NCI-H82 treated with DMSO at 0.1 percent for 48 hours (cell line): ENCODE measurements around the gene XPA.
"Not testable (repeated sequence)": the region's sequence is repeated elsewhere in the genome, so short reads cannot be mapped to it uniquely, and the experiment has no call there.

Experiments used
- DNase-seq: peaks from one replicate; lab custom pipeline; 2025; ENCODE audit not compliant: unreplicated experiment; lab: John Stamatoyannopoulos, UW

The XPA gene

DNA sequence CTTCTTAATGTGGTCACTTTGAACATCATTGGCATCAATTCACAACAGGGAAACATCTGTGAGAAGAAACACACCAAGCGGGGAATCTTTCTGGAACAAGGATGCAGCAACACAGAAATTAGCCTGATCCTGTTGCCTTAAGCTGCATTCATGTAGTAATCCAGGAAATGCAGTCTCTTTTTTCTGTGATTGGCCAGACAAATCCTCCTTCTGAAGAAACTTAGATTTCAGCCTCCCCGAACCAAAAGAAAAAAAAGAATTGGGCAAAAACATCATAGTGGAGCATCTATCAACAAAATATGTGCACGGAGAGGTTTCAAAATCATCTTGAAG is 7.2 kb upstream of the XPA start:
- no peak for DNase-seq

DNA sequence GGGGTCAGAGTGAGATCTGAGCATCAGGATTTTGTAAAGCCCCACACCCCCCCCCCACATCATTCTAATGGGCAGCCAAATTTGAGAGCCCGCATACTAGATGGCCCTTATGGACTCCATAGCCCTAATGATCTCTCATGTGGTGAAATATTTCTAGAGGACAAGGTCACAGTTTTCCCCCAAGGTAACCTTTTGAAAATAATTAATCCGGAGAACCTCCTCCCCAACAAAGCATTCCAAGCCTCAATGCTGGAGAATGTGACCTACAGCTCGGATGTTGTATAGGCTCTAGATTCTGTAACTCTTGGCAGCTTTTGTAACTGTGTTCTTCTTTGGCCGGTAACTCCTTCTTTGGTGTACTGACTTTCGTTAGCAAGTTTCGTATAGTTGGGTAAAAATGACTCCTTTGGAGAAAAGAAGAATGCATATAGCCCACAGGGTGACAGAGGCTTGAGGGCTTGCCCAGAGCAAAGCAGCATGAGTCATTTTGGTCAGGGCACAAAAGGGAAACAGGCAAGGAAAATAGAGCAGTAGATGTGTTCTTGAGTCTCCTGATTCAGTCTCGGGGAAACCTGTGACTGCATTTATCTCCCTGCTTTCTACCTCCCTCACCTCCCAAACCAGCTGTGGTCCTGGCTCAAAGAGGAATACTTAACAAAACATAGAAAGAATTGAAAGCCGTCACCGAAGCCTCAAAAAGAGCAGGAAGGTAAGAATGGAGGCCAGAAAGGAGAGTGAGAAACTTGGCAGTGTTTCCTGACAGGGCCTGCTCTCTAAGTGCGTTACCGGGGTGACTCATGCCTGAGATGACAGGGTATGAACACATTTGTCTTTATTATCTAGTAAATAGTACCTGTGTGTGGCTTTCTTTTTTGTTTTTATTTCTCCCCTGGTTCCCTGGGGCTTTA is 6.6 kb upstream of the XPA start:
- no peak for DNase-seq

DNA sequence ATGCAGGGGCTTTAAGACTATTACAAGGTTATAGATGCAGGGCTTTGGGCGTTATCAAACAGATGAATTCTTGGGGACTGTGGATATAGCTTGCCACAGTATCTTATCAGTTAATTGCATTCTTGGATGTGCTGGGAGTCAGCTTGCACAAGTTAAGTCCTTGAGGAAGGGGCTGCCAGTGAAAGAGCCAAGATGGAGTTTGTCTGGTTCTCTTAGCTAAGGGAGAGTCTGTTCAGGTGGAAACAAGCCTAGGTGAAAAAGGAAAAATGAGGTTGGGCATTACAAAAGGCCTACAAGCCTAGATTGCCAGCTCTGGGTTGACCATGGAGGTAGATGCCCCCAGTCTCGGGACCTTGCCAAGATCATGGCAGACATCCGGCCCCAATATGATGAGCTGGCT is 2.7 kb upstream of the XPA start:
- DNase-seq = not testable (repeated sequence)

DNA sequence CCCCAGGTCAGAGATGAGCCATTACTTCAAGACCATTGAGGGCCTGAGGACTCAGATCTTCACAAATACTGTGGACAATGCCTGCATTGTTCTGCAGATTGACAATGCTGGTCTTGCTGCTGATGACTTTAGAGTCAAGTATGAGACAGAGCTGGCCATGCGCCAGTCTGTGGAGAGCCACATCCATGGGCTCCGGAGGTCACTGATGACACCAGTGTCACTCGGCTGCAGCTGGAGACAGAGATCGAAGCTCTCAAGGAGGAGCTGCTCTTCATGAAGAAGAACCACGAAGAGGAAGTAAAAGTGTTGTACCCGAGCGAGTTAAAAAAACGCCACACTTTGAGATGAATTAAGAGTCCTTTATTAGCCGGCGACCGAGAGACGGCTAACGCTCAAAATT is 2.1 kb upstream of the XPA start:
- not testable (repeated sequence) for DNase-seq

DNA sequence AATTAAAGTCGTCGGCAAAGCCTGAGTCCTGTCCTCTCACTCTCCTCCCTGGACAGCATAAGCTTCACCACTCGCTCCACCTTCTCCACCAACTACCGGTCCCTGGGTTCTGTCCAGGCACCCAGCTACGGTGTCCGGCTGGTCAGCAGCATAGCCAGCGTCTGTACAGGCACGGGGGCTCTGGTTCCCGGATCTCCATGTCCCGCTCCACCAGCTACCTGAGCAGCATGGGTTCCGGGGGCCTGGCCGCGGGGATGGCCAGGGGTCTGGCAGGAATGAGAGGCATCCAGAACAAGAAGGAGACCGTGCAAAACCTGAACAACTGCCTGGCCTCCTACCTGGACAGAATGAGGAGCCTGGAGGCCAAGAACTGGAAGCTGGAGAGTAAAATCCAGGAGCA is 1.7 kb upstream of the XPA start:
- DNase-seq = no peak

DNA sequence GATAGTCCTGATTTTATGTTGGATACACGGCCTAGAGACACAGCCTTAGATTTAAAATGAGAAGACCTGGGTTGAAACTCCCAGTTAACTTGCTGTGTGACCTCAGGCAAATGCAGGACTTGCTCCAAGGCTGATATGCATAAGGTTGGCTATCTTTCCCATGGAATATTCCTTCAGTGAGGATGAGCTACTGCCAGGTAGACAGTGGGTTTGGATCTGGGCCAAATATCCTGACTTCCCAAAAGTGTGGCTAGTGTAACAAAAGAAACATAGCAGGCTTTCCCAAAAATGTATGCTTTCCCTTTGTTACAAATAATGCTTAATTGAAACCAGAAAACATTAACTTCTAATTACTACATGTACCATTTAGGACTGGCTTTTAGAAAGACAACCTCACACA is 697 bp upstream of the XPA start:
- no peak for DNase-seq

DNA sequence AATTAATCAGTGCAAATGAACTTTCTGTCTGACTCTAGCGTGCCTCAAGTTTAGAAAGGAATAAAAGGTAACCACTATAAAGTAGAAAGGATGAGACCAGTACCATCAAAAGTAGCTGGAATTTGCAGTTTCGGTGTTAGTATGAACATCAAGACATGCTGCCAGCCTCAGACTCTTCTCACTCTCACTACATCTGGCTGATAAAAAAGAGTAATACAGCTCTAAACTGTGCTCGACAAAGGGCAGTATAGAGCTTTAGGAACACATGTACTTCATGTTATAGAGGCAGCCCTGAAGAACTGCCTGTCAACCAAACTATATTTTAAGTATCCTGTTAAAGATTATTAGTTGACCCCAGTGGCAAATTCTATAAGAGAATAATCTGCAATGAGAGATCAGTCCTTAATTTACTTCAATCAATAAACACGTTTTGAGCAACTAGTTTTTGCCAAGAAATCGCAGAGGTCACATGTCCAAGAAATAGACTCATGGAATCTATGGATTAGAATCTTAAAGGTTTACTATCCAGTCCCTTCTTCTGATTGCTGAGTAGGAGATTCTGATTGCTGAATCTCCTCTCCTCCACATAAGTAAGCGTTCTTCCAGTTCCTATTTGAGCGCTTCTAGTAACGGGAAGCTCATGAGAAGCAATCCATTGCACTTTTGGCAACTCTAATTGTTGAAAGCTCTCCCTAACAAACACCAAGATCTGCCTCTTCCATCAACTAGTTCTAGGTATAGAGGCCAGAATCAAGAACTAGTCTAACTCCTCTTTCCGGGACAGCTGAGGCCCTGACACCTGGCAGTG is 941 bp downstream of the XPA start:
- peak; percentile 8 for DNase-seq

DNA sequence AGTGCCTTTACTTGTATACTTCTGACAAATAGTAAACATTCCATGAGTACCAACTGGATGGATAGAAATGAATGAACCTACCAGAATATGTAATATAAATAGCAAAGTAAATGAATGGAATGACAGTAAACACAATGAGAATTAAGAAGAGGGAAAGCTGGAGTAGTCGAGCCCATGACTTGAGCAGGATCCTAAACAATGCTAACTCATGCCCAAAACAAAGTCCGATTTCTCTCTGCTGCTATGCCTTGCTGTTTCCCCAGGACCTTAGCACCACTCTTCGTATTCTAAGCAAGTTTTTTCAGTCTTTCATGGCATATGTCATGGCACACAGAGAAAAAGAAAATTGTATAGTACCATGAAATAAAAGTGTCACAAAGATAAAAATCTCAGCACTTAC is 1.8 kb downstream of the XPA start:
- no peak for DNase-seq

DNA sequence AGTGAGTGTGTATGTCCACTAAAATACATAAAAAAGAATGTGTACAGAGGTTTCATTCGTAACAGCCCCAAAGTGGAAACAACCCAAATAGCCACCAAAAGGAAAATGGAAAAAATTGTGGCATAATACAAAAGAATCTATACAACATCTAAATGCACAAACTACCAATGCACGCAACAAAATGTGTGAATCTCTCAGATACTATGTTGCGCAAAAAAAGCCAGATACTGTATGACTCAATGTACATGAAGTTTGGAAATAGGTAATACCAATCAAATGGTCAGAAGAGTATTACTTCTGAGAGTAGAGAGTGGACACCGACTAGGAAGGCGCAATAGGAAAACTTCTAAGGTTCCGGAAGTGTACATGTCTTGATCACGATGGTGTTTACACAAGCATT is 2.4 kb downstream of the XPA start:
- no peak for DNase-seq

DNA sequence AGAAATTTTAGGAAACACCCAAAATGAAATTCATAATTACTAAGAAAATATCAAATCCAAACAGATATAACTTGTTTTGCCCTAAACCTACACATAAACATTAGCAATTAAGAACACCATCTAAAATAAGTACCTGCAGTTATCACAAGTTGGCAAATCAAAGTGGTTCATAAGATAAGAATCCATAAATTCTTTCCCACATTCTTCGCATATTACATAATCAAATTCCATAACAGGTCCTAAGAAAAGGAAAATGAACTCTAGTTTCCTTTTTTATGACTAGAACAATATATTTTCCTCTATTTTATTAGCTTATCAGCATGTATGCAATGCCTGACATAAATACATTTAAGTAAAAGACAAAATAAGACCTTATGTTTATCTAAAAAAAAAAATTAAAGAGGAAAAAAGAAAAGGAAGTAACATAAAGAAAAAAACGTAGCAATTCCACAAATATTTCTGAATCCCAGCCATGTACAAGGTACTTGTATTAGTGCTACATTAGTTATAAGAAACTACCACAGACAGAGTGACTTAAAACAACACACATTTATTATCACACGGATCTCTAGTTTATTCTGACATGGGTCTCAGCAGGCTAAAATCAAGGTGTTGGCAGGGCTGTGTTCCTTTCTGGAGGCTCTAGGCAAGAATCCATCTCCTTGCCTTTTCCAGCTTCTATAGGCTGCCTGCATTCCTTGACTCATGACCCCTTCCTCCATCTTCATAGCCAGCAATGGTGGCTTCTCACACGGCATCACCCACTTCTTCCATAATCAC is 7.5 kb downstream of the XPA start:
- no peak for DNase-seq

DNA sequence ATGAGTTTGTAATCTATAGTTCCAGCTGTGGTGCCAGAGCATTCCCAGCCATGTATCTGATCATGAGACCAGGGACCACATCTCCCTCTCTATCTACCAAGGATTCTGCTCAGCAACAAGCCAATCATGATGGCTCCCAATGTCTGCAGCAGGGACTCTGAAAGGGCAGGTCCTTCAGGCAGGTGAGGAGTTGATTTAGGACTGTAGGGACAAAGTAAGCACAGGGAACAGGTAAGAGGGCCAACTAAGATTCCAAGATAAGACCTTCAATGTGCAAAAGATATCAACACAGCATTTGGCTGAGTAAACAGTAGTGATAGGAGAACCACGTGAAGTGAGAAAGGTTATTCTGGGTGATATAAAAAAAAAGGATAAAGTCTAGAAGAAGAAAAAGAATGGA is 8.5 kb downstream of the XPA start:
- no peak for DNase-seq

DNA sequence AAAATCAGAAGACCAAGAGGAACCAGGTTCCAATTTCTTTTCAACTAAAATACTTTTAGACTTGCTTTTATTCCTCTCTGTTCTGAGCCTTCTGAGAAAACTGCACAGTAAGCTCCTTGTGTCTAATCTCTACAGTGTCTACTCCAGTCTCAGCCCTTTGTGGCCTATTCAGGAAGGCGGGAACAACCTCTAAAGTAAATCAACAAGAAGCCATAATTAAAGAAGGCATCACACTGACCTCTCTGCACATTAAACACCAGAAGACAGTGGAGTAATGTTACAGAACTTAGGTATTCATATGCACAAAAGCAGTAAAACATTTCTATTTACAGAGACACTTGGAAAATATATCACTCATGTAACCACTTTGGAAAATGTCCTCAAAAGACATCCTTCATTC is 14.9 kb downstream of the XPA start:
- DNase-seq = no peak

DNA sequence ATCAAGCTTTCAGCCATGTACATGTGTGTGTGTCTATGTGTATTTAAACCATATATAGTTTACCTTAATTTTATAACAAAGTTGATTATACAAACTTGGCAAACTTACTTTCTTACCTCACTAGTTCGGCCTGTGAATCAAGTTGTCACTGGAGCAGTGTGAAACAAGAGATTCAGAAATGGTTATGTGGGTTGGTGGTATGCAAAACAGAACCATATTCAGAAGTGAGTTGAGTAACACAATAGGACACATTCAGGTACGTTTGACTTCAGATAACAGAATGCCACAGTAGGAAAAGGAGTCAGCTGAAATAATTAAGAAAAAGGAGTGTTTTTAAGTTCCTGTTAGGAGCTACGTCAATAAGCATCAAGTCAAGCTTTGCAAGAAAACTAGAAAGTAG is 21.5 kb downstream of the XPA start:
- DNase-seq = no peak

DNA sequence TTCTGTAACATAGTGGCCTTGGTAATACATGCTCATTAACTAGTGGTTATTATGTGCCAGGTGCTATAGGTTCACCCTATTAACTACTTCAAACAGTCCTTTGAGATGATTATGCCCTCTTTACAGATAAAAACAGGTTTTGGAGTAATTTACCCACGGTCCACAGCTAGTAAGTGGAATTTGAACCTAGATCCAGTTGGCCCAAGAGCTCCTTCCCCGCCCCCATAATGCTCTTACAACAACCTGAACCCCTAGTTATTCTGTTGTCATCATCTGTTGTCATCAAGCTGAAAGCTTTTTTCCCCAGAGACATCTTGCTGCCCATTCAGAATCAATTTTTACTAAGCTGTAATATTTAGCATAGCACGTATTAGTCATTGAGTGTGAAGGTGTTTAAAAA is 23.2 kb downstream of the XPA start:
- DNase-seq = no peak

DNA sequence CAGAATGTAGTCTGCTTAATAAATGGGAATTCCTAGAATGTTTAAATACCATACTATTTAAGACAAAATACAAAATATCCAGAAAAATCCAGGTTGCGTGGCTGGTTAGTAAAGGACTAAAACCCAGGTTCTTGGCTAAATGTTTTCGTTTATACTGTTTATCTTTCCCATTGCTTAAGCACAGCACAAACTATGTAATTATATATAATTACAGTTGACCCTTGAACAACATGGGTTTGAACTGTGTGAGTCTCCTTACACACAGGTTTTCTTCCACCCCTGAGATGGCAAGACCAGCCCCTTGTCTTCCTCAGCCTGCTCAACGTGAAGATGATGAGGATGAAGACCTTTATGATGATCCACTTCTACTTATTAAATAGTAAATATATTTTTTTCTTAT is 24.7 kb downstream of the XPA start:
- no peak for DNase-seq

DNA sequence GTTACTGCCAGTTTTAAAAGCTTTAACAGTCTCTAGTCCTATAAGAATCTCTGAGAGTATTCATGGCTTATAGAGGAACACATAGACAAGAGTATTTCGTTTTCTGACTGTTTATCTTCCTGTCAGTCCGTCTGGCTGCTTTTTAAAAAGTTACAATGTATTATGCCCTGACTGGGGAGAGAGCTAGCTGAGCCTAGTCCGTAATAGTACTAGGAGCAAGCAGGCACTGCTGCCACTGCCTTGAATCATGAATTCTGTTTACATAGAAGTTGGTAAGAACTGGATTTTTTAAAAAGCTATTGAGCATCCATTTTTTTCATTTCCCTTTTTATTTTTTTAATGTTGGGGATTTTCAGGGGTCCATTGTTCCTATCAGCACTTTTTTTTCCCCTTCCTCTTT is 26.6 kb downstream of the XPA start:
- DNase-seq = no peak

DNA sequence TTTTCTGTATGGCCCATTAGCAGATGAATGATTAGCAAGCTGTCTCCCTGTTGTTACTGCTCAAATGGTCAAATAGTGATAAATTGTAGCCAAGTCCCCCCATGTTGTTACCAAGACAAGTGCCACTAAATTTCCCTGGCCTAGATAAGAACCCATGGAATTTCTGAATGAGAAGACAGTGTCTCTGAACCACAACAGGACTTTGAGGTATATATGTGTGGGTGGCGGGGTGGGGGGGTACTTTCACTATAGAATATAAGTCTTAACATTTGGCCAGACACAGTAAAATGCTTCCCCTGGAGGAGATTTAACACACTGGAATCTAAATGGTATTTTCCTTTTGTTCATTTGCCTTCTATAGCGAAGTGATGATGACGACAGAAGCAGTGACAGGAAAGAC is 28.7 kb downstream of the XPA start:
- DNase-seq = no peak

DNA sequence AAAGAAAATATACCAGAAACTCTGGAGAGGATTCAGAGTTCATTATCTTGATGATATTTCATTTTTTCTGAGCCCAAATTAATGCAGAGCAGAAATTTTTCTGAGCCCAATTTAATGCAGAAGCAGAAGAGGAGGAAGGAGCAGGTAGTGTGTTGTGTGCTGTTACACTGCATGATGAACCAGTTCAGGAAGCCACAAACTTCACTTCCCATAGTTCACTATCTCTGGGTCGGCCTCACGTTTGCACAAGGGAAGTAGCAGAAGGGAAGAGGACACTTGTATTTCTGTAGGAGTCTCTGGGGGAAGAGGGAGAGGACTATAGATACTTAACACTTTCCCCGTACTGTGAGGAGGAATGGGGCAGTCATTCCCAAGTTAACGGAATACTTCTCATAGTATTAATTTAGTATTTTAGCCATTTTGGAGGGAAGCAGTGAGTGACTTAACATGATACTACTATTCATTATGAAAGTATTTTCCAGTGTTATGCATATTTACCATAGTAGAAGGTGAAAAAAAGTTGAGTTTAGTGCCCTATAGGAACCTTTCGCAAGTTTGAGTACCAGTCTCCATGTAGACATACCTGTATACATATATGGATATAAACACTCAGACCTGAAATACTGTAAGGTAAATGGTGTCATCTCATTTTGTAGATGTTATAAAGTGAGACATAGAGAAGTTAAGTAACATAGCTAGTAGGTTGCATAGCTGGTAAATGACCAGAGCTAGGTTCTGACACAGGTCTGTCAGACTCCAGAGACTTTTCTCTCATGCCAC is 30.0 kb downstream of the XPA start:
- DNase-seq = no peak

DNA sequence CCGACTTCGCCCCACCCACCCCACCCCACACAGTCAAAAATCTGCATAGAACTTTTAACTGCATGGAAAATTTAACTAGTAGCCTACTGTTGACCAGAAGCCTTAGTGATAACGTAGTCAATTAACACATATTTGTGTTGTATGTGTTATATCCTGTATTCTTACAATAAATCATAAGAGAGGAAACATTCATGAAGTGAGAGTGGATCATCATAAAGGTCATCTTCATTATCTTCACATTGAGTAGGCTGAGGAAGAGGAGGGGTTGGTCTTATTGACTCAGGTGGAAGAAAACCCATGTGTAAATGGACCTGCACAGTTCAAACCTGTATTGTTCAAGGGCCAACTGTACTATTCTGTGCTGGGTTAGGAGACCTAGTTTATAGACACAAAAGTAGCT is 31.4 kb downstream of the XPA start:
- no peak for DNase-seq

DNA sequence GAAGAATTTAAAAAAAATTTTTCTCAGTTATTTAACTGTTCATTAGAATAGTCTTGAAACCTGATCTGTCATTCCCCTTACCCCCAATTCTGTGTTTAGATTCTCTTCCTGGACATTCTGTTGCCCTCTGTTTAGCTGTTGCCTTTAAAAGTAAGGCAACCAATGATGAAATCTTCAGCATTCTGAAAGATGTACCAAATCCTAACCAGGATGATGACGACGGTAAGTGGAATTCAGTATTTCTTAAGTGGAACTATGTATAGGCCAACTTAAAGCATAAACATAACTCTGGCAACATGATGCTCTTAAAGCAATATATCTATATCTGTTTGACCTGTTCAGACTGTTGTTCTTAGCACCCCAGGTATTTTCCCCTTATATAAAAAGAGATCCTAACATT is 36.3 kb downstream of the XPA start:
- DNase-seq = no peak

DNA sequence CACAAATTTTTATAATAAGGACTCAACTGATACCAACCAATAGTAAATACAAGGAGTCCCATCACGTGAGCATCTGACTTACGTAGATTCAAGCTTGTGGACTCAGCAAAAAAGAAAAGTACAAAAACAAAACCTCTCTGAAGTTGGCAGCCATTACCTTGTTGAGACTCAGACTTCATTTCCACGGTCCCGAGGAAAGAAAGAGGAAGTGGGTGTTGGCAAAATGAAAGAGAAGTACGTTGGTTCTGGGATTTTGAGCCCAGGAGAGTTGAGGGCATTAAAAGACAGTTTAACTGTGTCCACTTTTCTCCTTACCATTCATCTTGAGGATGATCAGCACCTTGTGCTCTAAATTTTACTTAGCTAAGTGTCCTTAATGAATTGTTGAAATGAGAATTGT is 36.8 kb downstream of the XPA start:
- no peak for DNase-seq
